GM04503 (cell line): ENCODE measurements around the gene MED9.

Experiments used
- DNase-seq: peaks from one replicate; pipeline ENCODE4 v3.0.0-alpha.2; 2012; ENCODE audit warnings: low read depth

Gene MED9

DNA sequence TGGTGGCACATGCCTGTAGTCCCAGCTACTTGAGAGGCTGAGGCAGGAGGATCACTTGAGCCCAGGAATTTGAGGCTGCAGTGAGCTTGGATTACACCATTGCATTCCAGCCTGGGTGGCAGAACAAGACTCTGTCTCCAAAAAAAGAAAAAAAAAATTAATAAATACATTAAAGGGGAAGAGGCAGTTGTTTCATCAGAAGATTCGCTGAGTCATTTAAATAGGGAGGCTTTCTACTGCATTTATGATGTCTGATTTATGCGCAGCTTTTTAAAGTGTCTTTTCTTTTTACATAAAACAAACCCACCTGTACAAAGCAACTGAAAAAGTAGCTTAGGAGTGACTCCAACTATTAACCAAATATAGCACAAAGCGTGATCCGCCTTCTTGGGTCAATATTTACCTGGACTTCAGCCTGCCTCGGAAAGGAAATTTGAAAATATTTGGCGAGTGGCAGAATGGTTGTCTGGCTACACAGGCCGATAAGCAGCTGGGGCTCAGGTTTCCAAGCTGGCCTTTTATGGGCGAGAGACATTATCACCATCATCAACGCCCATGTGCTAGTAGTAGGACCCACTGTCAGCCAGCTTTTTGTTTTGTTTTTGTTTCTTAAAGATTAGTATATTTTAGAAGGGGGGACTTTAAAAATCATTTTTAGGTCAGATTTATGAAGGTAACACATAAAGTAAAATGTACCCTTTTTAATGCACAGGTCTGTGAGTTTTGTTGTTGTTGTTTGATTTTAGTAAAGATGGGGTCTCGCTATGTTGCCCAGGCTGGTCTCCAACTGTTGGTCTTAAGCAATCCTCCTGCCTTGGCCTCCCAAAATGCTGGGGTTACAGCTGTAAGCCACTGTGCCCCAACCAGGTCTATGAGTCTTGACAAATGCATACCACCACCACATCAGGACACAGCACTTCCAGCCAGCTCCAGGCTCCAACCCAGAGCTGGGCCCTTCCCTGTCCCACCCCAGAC, 61.9 kb downstream of the MED9 start:
- DNase-seq: no peak

DNA sequence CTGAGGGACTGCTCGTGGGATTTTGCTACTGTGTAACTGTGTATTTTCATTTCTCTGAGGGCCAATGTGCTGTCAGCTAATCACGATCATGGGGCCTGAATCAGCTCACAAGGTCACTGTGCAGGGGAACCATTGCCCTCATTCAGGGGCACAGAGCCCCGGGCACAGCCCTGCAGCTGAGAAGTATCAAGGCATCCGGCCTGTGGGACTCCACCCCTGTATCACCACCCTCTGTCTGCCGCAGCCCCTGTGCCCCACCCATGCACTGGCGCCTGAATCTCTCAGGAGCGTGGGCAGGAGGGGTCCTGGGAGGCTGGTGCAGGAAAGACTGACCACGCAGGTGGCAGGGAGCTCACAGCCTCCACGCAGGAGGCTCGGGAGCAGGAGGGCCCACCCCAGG, 62.8 kb downstream of the MED9 start:
- no peak for DNase-seq

DNA sequence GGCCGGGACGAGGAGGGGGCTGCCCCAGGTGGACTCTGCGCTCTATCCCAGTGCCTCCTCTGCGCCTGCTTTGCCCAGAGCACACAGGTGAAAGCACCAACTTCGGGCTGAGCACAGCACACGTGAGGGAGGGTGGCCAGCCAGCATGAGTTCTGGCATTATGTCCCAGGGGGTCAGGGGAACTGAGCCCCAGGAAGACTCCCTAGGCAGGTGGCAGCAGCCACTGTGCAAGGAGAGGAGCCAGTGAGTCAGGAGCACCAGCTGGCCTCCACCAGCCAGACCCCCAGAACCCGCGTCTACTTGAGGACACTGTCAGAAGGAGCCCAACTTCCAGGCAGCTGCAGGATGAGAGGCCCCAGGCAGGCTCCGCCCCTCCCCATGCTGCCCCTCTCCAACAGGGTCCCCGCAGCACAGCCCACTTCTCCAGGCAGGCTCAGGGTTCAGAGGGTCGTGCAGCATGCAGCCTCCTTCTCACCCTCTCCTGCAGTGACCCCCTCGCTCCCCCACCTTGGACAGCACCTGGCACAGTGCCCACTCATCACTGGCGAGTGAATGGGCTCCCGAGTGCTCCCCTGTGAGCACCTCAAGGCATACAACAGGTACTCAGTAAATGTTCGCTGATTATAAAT, 63.6 kb downstream of the MED9 start:
- no peak for DNase-seq

- no peak for DNase-seq
Measured at GRCh38 chr17:17540935-17541639, 64.3 kb downstream of the MED9 start.

GRCh38 chr17:17541640-17542001, 64.8 kb downstream of the MED9 start:
- no peak for DNase-seq
